ENCODE data around the gene PLEKHH1.

PLEKHH1 gene

GRCh38 chr14:67532998-67533753 is at the start of gene PLEKHH1:
TSS of gene PLEKHH1 (plus strand) at chr14:67533290. CDS start at chr14:67541868, 8,578 bp downstream.
- Mint-ChIP-seq H3K27ac (no peak within 1 kb of the TSS), H3K4me1 (peaks cover 5% of the 10 kb centered on the region), H3K36me3 (no peaks in the 10 kb centered on the region), H3K27me3 (peaks cover 22% of the 10 kb centered on the region), H3K9me3 (no peaks in the 10 kb centered on the region), H3K4me3 (peak within 1 kb of the TSS; percentile 68)
- ATAC-seq = peak; percentile 78

DNA sequence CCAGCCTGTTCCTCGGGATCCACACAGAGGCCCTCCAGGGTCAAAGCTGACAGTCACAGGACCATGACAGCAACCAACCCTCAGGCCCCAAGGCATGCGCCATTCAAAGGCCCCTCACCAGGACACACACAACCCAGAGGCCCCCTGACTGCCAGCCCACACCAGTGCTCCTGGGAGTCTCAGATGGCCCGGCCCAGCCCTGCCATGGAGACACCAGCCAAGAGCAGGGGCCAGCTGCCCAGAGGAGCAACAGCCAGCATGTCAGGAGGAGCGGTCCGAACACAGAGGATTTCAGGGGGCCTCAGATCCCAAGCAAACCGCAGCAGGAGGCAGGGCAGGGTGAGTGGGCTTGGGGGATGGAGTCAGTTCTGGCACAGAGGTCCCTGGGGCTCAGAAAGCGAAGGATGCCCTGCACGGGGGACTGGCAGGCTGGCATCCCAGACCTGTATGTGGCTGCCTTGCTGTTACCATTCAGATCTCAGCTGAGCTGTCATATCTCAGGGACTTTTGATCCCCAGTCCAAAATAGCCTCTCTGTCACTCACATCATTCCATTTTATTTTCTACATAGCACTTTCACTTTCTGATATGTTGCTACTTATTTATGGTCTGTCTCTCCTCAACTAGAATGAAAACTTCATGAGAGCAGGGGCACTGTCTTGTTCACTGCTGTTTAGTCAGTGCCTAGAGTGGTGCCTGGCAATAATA is 49.4 kb upstream of the PLEKHH1 start:
- H3K4me1 Mint-ChIP-seq = peaks cover 38% of the 10 kb centered on the region
- peaks cover 7% of the 10 kb centered on the region for H3K36me3 Mint-ChIP-seq
- no peak for ATAC-seq
- no peaks in the 10 kb centered on the region for H3K9me3 Mint-ChIP-seq
- H3K27ac Mint-ChIP-seq = no peak overlapping the region
- no peaks in the 10 kb centered on the region for H3K27me3 Mint-ChIP-seq
- no peak overlapping the region for H3K4me3 Mint-ChIP-seq

GRCh38 chr14:67485501-67486095 is 47.5 kb upstream of the PLEKHH1 start:
- Mint-ChIP-seq H3K4me3 (no peak overlapping the region), H3K36me3 (peaks cover 6% of the 10 kb centered on the region), H3K27me3 (no peaks in the 10 kb centered on the region), H3K27ac (no peak overlapping the region), H3K9me3 (no peaks in the 10 kb centered on the region), H3K4me1 (peaks cover 56% of the 10 kb centered on the region)
- no peak for ATAC-seq

DNA sequence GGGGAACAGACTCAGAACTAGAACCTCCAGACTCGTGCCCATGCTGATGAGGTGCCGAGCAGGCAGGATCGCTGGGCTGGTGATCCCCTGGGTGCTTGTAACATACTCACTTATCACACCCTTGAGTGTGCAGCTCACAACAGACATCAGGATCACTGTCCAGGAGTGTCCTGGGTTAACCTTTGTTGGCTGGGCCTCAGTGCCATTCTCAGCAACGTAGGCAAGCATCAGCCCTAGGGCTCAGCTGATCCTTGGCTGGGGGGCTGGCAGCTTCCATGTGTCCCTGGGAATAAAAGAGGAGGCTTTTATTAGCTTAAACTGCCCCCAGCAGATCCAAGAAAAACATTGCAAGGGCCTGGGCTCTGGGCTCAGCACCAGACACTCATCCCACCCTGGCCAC is 46.2 kb upstream of the PLEKHH1 start:
- no peak overlapping the region for H3K4me3 Mint-ChIP-seq
- peaks cover 62% of the 10 kb centered on the region for H3K4me1 Mint-ChIP-seq
- no peaks in the 10 kb centered on the region for H3K9me3 Mint-ChIP-seq
- ATAC-seq = no peak
- H3K36me3 Mint-ChIP-seq = peaks cover 6% of the 10 kb centered on the region
- no peaks in the 10 kb centered on the region for H3K27me3 Mint-ChIP-seq
- peak overlapping the region; percentile 85 for H3K27ac Mint-ChIP-seq

DNA sequence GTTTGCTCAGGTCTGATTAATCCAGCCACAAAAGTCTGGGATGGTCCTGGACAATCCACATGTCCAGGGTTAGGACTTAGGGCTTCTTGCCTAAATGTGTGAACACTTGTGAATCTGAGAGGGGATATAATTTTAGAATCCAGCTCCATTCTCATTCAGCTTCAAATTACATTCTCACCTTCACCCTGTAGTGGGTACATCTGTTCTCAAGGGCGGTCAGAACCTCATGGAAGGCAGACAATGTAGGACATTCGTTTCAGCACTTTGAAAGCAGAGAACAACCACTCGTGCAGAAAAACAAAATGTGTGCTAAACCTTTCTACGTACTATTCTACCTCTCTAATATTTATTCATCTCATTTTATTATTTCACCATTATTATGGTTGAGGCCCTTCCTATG is 45.8 kb upstream of the PLEKHH1 start:
- no peak for ATAC-seq
- H3K27me3 Mint-ChIP-seq = no peaks in the 10 kb centered on the region
- no peaks in the 10 kb centered on the region for H3K9me3 Mint-ChIP-seq
- no peak overlapping the region for H3K4me3 Mint-ChIP-seq
- H3K36me3 Mint-ChIP-seq = peaks cover 6% of the 10 kb centered on the region
- H3K27ac Mint-ChIP-seq = peak overlapping the region; percentile 85
- H3K4me1 Mint-ChIP-seq = peaks cover 67% of the 10 kb centered on the region

DNA sequence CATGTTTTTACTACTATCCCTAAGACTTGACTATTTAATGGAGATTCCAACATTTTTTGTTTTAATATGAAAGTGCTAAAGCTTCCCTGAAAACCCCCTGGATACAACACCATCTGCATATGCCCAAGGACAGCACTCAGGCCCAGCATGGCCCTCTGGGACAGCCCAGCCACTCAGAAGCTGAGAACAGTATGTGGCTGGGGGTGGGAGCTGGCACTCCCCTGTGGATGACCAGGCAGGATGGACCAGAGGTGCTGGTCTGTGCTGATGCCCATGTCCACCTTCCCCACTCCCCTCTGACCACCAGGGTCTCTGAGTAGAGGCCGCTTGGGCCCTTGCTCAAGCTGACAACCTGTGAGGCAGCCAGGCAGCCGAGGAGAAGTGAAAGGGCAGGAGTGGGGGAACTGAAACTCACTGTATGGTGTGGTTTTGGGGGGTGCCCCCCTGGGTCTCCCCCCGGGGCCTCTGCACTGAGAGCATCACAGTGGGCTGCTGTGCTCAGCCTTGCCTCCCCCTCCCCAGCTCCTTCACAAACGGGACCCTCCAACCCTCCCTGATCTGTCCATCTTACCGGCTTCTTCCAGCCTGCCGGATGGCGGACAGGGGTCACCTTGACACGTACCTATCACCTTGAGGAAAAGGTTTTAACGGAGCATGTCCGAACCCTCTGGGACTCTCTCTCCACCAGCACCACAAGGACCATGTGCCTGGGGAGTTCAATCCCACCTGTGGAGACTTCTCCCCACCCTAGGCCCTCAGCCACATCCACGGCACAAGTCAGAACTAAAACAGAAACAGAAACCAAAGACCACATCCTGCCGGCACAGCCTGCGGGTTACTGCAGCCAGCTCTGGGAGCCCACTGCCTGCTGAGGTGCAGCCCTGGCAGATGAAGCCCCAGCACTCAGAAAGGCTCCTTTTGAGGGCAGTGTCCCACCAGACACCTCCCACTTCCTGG is 44.9 kb upstream of the PLEKHH1 start, which contains the start of gene TMEM229B:
Gene TMEM229B, minus strand, starts transcription at position 785 of the 957 bp plus-strand sequence. CDS start 14,798 bp downstream, outside the sequence.
- H3K9me3 Mint-ChIP-seq = no peaks in the 10 kb centered on the region
- peak within 1 kb of the TSS; percentile 85 for H3K27ac Mint-ChIP-seq
- H3K4me3 Mint-ChIP-seq = peak within 1 kb of the TSS; percentile 76
- peak; percentile 96 for ATAC-seq
- H3K4me1 Mint-ChIP-seq = peaks cover 75% of the 10 kb centered on the region
- H3K36me3 Mint-ChIP-seq = peaks cover 6% of the 10 kb centered on the region
- H3K27me3 Mint-ChIP-seq = no peaks in the 10 kb centered on the region

GRCh38 chr14:67490196-67490595 is 42.9 kb upstream of the PLEKHH1 start:
- ATAC-seq = no peak

DNA sequence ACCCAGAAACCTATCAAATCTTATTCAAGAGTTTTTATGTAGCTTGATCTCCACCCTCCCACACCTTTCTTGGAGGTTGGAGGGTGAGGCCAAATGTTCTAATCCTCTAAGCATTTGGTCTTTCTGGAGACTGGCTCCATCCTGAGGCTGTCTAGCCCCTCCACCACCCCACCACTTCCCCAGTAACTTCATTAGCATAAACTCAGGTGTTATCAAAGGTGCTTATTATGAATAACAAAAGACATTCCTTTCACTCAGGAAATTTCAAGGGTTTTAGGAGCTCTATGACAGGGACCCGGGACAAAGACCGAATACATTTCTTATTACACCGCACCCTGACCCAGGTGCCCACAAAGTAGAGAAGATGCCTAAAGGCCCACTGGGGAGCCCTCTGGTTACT is 41.8 kb upstream of the PLEKHH1 start:
- Mint-ChIP-seq H3K36me3 (peaks cover 6% of the 10 kb centered on the region), H3K27me3 (no peaks in the 10 kb centered on the region), H3K27ac (peak overlapping the region; percentile 85), H3K4me1 (peaks cover 69% of the 10 kb centered on the region), H3K4me3 (no peak overlapping the region), H3K9me3 (peaks cover 5% of the 10 kb centered on the region)
- no peak for ATAC-seq

More at GRCh38 chr14:67490196-67490595, 42.9 kb upstream of the PLEKHH1 start:
- no peaks in the 10 kb centered on the region for H3K27me3 Mint-ChIP-seq
- peaks cover 77% of the 10 kb centered on the region for H3K4me1 Mint-ChIP-seq
- H3K27ac Mint-ChIP-seq = peak overlapping the region; percentile 85
- H3K4me3 Mint-ChIP-seq = no peak overlapping the region
- H3K36me3 Mint-ChIP-seq = peaks cover 6% of the 10 kb centered on the region
- peaks cover 3% of the 10 kb centered on the region for H3K9me3 Mint-ChIP-seq

DNA sequence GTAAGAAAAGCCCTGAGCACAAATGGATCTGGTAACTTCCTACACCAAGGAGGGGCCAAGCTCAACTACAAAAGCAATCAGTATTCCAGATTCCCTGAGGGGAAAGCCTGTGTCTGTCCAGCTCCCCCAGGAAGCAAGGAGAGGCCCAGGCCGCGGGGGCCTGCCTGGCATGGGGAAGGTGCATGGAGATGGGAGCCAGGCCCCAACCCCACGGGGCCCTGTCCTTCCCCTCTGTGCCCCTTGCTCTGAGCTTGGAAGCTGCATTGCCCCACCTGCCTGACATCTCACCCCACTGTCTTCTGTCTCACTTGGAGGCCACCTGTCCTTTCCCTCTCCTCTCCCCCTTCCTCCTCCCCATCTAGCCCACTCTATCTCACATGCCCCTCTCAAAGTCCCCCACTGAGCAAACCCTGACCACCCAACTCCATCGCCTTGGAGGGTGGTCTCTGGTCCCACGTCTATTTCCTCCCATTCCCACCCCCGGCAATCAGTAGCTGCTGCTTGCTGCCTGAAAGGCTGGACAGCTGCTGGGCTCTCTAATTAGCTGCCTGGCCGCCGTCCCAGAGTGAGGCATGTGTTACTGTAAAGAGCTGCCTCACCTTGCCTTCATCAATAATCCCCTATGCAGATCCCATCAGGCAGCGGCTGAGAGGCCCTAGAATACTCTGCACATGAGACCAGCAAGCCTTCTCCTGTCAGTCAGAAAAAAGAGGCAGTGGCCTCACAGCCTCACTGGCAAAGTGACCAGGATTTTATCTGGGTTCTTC is 41.2 kb upstream of the PLEKHH1 start:
- Mint-ChIP-seq H3K4me1 (peaks cover 65% of the 10 kb centered on the region), H3K9me3 (peaks cover 5% of the 10 kb centered on the region), H3K27me3 (no peaks in the 10 kb centered on the region), H3K36me3 (peaks cover under 1% of the 10 kb centered on the region), H3K4me3 (no peak overlapping the region), H3K27ac (peak overlapping the region; percentile 85)
- ATAC-seq = no peak

GRCh38 chr14:67492538-67492937 is 40.6 kb upstream of the PLEKHH1 start:
- peaks cover 59% of the 10 kb centered on the region for H3K4me1 Mint-ChIP-seq
- H3K36me3 Mint-ChIP-seq = no peaks in the 10 kb centered on the region
- ATAC-seq = no peak
- H3K27me3 Mint-ChIP-seq = no peaks in the 10 kb centered on the region
- H3K9me3 Mint-ChIP-seq = peaks cover 5% of the 10 kb centered on the region
- no peak overlapping the region for H3K4me3 Mint-ChIP-seq
- peak overlapping the region; percentile 85 for H3K27ac Mint-ChIP-seq

GRCh38 chr14:67493092-67493717 is 39.9 kb upstream of the PLEKHH1 start:
- Mint-ChIP-seq H3K27ac (peak overlapping the region; percentile 85), H3K9me3 (peaks cover 8% of the 10 kb centered on the region), H3K36me3 (peaks cover 4% of the 10 kb centered on the region), H3K27me3 (no peaks in the 10 kb centered on the region), H3K4me1 (peaks cover 57% of the 10 kb centered on the region), H3K4me3 (no peak overlapping the region)
- peak; percentile 47 for ATAC-seq

GRCh38 chr14:67495827-67496226 is 37.3 kb upstream of the PLEKHH1 start:
- peaks cover 8% of the 10 kb centered on the region for H3K9me3 Mint-ChIP-seq
- no peak overlapping the region for H3K27ac Mint-ChIP-seq
- no peak overlapping the region for H3K4me3 Mint-ChIP-seq
- H3K36me3 Mint-ChIP-seq = peaks cover 6% of the 10 kb centered on the region
- H3K27me3 Mint-ChIP-seq = no peaks in the 10 kb centered on the region
- ATAC-seq = no peak
- peaks cover 32% of the 10 kb centered on the region for H3K4me1 Mint-ChIP-seq

GRCh38 chr14:67497216-67497615 is 35.9 kb upstream of the PLEKHH1 start:
- H3K4me3 Mint-ChIP-seq = no peak overlapping the region
- H3K27me3 Mint-ChIP-seq = no peaks in the 10 kb centered on the region
- ATAC-seq = no peak
- H3K4me1 Mint-ChIP-seq = peaks cover 18% of the 10 kb centered on the region
- no peak overlapping the region for H3K27ac Mint-ChIP-seq
- peaks cover 8% of the 10 kb centered on the region for H3K9me3 Mint-ChIP-seq
- H3K36me3 Mint-ChIP-seq = peaks cover 6% of the 10 kb centered on the region

DNA sequence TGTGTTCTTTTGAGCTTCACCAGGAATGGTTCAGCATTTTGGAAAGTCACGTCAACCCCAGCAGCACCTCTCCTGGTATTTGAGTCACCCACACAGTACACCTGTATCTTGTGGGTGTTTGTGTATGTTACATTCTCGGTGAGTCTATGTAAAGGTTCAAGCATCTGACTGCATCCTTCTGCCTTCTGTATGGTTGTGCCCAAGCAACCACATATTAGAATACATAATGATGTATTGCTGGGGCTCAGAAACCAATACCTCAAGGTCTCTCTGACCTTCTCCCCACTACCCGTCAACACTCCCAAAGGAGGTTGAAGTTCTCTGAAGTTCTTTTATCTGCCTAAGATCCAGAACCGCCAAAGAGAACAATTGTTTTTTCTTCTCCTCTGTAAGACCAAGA is 35.4 kb upstream of the PLEKHH1 start:
- no peak overlapping the region for H3K27ac Mint-ChIP-seq
- ATAC-seq = no peak

More for the DNA sequence above, 35.4 kb upstream of the PLEKHH1 start:
- Mint-ChIP-seq H3K9me3 (peaks cover 8% of the 10 kb centered on the region), H3K36me3 (peaks cover 6% of the 10 kb centered on the region), H3K4me1 (peaks cover 13% of the 10 kb centered on the region), H3K27me3 (no peaks in the 10 kb centered on the region), H3K4me3 (no peak overlapping the region)
